Measurements from ENCODE around the gene PTGR3.

Gene PTGR3

DNA sequence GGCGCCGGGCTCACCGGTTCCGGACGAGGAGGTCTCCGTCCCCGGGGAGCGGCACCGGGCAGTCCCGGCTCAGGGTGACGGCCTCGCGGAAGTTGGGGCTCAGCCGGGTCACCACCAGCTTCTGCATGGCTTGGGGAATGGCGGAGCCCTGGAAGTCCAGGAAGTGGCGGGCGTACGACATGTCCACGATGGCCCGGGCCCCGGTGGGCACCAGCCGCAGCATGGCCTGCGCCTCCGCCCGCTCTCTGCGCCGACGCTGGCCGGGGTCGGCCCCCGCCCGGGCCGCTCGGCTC, 157 bp downstream of the PTGR3 start:
- TF ChIP-seq, protein P1, sequence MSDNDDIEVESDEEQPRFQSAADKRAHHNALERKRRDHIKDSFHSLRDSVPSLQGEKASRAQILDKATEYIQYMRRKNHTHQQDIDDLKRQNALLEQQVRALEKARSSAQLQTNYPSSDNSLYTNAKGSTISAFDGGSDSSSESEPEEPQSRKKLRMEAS (IDR thresholded peaks at IDR 0.05): 0 out of 2 replicates have a peak, but pooled peaks have one; percentile 48
- TF ChIP-seq NFIC (IDR thresholded peaks at IDR 0.05) (0 out of 2 replicates have a peak, but pooled peaks have one; percentile 5), EP300 (IDR thresholded peaks at IDR 0.05; ENCODE audit: borderline replicate concordance) (no peak)

DNA sequence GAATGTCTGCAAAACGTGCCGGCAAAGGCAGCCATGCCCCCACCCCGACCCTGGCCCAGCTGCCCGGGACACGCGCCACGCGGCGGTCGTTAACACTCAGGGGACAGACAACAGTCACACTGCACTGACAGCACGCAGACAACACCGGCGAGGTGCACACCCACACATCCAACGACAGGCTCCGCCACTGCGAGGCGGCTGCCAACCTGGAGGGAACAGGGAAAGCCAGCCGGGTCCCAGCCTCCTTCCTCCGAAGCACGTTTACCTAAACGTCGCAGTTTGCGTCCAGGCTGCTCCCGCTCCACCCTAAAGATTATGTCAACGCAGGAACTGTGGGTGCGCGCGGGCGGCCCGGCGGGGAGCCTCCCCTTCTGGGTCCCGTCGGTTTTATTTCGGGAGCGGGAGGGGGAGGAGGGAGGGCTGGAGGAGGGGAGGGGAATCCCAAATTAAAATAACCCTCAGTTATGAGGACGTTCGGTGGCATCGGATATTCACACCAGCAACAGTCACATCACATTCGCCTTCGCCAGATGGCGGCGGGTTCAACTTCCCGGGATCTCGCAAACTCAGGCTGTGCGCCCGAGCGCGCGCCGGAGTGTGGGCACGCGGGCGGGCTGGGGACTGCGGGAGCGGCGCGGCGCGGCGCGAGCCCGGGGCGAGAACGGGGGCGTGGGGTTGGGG, 644 bp downstream of the PTGR3 start:
- TF ChIP-seq, protein P1 (IDR thresholded peaks at IDR 0.05): peak; percentile 76
- TF ChIP-seq, protein P2, sequence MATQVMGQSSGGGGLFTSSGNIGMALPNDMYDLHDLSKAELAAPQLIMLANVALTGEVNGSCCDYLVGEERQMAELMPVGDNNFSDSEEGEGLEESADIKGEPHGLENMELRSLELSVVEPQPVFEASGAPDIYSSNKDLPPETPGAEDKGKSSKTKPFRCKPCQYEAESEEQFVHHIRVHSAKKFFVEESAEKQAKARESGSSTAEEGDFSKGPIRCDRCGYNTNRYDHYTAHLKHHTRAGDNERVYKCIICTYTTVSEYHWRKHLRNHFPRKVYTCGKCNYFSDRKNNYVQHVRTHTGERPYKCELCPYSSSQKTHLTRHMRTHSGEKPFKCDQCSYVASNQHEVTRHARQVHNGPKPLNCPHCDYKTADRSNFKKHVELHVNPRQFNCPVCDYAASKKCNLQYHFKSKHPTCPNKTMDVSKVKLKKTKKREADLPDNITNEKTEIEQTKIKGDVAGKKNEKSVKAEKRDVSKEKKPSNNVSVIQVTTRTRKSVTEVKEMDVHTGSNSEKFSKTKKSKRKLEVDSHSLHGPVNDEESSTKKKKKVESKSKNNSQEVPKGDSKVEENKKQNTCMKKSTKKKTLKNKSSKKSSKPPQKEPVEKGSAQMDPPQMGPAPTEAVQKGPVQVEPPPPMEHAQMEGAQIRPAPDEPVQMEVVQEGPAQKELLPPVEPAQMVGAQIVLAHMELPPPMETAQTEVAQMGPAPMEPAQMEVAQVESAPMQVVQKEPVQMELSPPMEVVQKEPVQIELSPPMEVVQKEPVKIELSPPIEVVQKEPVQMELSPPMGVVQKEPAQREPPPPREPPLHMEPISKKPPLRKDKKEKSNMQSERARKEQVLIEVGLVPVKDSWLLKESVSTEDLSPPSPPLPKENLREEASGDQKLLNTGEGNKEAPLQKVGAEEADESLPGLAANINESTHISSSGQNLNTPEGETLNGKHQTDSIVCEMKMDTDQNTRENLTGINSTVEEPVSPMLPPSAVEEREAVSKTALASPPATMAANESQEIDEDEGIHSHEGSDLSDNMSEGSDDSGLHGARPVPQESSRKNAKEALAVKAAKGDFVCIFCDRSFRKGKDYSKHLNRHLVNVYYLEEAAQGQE (IDR thresholded peaks at IDR 0.05; ENCODE audit: low read depth): no peak
- peak; percentile 66 for TF ChIP-seq EGR1 (IDR thresholded peaks at IDR 0.05)
- TF ChIP-seq NFIC (IDR thresholded peaks at IDR 0.05): no peak; the same call in 1 of the 2 replicates
- TF ChIP-seq EP300 (IDR thresholded peaks at IDR 0.05; ENCODE audit: borderline replicate concordance): no peak

DNA sequence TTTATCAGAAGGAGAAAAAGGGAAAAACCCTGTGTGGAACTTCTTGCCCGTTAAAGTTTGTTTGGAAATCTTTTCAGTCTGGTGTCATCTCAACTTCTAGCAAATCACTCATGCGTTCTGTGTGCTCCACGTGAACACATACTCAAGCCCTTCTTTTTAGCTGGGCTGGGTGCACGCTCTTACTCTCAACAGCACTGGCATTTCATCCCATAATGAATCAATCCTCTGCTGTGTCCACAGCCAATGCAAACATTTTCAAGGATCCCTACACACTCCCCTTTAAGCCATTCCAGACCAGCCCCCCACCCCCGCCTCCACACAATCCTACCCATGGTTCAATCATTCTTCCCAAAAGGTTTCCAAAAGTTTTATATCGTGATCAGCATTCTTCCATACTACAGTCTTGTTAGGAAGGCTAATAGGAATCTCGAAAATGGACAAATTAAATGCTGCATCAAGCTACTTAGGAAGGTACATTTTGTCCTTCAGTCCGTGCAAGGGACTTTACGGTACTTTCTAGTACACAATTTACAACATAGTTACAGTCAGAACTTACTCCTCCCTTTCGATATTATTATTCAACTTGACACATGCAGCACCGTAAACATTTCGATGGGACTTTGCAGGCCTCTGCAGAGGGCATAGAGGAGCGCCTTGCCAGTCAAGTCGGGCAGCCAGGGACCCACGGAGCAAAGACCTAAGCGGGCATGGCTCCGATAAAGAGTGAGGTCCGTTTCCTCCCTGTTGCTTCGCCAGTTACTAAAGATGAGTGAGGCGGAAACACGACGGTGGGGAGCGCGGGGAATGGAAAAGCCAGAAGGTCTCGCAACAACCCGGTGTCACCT, 1.4 kb downstream of the PTGR3 start:
- TF ChIP-seq EGR1 (IDR thresholded peaks at IDR 0.05) (no peak), RAD21 (IDR thresholded peaks at IDR 0.05; ENCODE audit: low read depth) (no peak)

DNA sequence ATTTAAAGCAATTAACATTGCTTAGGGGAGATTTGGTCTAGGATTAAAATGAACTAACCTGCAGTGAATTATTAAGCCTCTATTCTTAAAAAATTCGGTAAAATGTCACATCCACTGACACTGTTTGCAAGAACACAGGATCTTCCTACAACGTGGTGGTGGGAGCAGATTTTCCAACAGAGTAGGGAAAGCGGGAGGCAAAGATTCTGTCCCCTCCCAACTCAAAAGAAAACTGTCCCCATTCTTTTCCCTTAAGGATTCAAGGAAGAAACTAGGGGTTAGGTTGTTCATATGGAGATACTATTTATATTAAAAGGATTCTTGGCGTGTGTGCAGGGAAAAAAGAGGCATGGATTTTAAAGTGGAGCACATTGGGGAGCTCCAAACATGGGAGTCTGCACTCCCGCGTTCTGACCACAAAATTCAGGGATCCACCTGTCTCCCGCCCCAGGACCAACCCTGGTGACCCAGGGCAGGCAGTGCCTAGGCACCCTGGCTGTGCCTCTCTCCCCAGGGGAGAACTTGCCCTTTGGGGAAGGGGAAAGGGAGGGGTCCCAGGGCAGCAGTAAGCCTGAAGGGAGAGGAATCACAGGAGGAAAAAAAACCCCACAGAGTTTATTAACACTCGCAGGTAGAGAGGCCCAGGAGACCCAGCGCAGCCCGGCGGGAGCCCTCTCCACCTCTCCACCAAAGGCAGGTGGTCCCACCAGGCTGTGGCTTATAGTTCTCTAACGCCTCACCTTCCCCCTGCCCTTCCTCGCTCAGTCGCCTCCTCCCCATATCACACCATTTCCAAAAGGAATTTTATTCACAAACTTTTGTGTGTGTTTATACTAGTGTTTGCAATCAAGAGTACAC, 2.3 kb downstream of the PTGR3 start:
- TF ChIP-seq NFIC (IDR thresholded peaks at IDR 0.05) (no peak), EP300 (IDR thresholded peaks at IDR 0.05; ENCODE audit: borderline replicate concordance) (no peak), TEAD4 (IDR thresholded peaks at IDR 0.05) (no peak), YY1 (IDR thresholded peaks at IDR 0.05; ENCODE audit: low read depth) (no peak), TCF12 (IDR thresholded peaks at IDR 0.05; ENCODE audit: low read depth) (no peak), ZBTB7A (IDR thresholded peaks at IDR 0.05; ENCODE audit: low read depth) (no peak), TAF1 (IDR thresholded peaks at IDR 0.05; ENCODE audit: low read depth) (no peak), RAD21 (IDR thresholded peaks at IDR 0.05; ENCODE audit: low read depth) (no peak), CREB1 (IDR thresholded peaks at IDR 0.05; ENCODE audit: low read depth) (no peak), EGR1 (IDR thresholded peaks at IDR 0.05) (no peak), FOXM1 (IDR thresholded peaks at IDR 0.05; ENCODE audit: borderline replicate concordance, low read depth) (no peak), CEBPB (IDR thresholded peaks at IDR 0.05) (no peak)
- TF ChIP-seq, protein P3, sequence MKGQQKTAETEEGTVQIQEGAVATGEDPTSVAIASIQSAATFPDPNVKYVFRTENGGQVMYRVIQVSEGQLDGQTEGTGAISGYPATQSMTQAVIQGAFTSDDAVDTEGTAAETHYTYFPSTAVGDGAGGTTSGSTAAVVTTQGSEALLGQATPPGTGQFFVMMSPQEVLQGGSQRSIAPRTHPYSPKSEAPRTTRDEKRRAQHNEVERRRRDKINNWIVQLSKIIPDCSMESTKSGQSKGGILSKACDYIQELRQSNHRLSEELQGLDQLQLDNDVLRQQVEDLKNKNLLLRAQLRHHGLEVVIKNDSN (IDR thresholded peaks at IDR 0.05): no peak
- TF ChIP-seq, protein P1 (IDR thresholded peaks at IDR 0.05): no peak
- TF ChIP-seq, protein P2 (IDR thresholded peaks at IDR 0.05; ENCODE audit: low read depth): no peak

DNA sequence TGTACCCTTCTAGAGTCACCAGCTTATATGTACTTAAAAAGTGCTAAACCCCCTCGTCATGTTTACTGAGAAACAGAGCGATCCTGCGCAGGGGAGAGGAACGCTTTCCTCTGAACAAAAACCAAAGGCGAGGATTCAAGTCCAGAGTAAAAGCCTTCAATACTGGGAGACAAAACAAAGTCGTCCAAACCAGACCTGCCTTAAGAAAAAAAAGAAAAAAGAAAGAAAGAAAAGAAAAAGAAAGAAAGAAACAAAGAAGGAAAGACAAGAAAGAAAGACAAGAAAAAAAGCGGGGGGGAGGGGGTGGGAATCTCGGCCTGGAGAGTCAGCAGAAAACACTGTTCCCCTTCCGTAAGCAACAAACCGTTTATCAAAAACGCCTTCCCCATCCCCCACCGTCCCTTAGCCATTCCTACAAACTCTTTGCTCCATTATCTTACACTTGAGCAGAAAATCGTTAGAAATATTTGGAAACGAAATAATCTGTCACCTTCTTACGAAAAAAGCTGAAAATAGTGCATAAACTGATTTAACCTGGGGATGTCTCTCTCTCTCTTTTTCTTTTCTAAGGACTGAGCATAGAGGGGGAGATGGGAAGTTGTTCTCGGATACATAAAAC, 3.3 kb downstream of the PTGR3 start:
- TF ChIP-seq CEBPB (IDR thresholded peaks at IDR 0.05) (no peak), YY1 (IDR thresholded peaks at IDR 0.05; ENCODE audit: low read depth) (no peak), FOXM1 (IDR thresholded peaks at IDR 0.05; ENCODE audit: borderline replicate concordance, low read depth) (no peak), CREB1 (IDR thresholded peaks at IDR 0.05; ENCODE audit: low read depth) (no peak), ZBTB7A (IDR thresholded peaks at IDR 0.05; ENCODE audit: low read depth) (no peak), EGR1 (IDR thresholded peaks at IDR 0.05) (no peak)
- TF ChIP-seq, protein P2 (IDR thresholded peaks at IDR 0.05; ENCODE audit: low read depth): no peak
- TF ChIP-seq, protein P3 (IDR thresholded peaks at IDR 0.05): no peak
- TF ChIP-seq, protein P1 (IDR thresholded peaks at IDR 0.05): no peak
